ENCODE measurements around the gene RBMS3. TPM values are rescaled to one million over a fixed set of nuclear protein-coding genes. Genes with fewer than 3 reads are reported as not detected.

Gene RBMS3
- total RNA-seq, 2 donors from 2014 or later: 2.8 to 9.6 TPM

DNA sequence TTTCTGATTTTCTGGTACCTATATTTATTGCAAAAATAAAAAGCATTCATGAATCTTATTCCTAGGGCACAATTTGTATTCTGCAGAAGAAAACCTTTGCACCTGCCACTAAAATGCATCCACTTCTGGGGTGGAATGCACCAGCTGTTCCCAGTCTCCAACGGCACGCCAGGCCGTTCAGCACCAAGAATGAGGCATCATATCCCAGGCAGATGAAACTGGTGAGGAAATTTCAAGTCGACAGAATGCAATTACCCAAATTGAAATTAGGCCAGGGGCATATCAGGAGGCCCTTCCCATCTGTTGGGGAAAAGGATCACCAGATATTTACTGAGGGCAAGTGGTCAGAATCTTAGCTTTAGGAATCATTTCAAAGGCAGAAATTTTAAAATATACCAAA lies 13.6 kb upstream of the RBMS3 start:
- DNase-seq: no peak
- H3K27ac ChIP-seq: no peak overlapping the region
- TF ChIP-seq, protein P1, sequence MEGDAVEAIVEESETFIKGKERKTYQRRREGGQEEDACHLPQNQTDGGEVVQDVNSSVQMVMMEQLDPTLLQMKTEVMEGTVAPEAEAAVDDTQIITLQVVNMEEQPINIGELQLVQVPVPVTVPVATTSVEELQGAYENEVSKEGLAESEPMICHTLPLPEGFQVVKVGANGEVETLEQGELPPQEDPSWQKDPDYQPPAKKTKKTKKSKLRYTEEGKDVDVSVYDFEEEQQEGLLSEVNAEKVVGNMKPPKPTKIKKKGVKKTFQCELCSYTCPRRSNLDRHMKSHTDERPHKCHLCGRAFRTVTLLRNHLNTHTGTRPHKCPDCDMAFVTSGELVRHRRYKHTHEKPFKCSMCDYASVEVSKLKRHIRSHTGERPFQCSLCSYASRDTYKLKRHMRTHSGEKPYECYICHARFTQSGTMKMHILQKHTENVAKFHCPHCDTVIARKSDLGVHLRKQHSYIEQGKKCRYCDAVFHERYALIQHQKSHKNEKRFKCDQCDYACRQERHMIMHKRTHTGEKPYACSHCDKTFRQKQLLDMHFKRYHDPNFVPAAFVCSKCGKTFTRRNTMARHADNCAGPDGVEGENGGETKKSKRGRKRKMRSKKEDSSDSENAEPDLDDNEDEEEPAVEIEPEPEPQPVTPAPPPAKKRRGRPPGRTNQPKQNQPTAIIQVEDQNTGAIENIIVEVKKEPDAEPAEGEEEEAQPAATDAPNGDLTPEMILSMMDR (IDR thresholded peaks at IDR 0.05): no peak

DNA sequence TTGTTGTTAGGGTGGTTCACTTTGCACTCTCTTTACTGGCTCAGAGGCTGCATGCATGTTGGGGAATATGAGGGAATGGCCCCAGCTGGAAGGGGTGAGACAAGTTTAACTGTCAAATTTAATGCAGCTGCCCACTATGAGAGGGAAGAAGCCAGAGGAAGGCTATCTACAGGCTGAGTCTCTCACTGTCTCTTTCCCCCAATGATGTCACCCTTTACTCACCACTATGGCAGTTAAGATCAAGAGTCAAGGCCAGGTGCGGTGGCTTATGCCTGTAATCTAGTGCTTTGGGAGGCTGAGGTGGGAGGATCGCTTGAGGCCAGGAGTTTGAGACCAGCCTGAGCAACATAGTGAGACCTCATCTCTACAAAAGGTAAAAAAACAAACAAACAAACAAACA lies 12.2 kb upstream of the RBMS3 start:
- H3K27me3 ChIP-seq: no peaks in the 10 kb centered on the region
- H3K36me3 ChIP-seq: no peaks in the 10 kb centered on the region
- no peak overlapping the region for H3K27ac ChIP-seq
- H3K4me1 ChIP-seq: no peaks in the 10 kb centered on the region
- H3K9me3 ChIP-seq: no peaks in the 10 kb centered on the region
- H3K4me3 ChIP-seq: no peak overlapping the region
- TF ChIP-seq, protein P1 (IDR thresholded peaks at IDR 0.05): no peak
- intact Hi-C loops (cut with DNase I): no loop called here
- H3K9ac ChIP-seq (ENCODE audit: low read depth in 2 of 2, low read length in 2 of 2): no peak overlapping the region
- DNase-seq: no peak

More for the DNA sequence above, 13.6 kb upstream of the RBMS3 start:
- Histone ChIP-seq H3K9me3 (no peaks in the 10 kb centered on the region), H3K9ac (ENCODE audit: low read depth in 2 of 2, low read length in 2 of 2) (no peak overlapping the region), H3K36me3 (no peaks in the 10 kb centered on the region), H3K4me3 (no peak overlapping the region), H3K4me1 (no peaks in the 10 kb centered on the region), H3K27me3 (no peaks in the 10 kb centered on the region)
- intact Hi-C loops (cut with DNase I): no loop called here

DNA sequence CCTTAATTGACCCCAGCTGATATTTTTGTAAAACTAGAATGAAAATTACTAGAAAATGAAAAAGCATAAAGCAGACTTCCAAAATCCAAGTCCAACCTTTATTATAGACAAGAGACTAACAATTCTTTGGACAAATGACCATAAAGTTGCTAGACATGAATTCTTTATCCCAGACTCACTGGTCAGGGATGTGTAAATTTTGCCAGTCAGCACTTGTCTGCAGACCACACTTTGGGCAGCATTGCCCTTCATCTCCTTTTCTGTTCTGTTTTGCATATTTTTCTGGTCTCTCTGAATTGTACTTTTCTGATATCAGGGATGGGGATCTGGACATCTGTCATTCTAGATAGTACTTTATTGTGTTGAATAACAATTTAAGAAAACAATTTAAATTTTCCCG lies 10.1 kb upstream of the RBMS3 start:
- Histone ChIP-seq H3K4me1 (no peaks in the 10 kb centered on the region), H3K27ac (no peak overlapping the region), H3K9ac (ENCODE audit: low read depth in 2 of 2, low read length in 2 of 2) (no peak overlapping the region), H3K9me3 (no peaks in the 10 kb centered on the region), H3K36me3 (no peaks in the 10 kb centered on the region), H3K4me3 (no peak overlapping the region), H3K27me3 (no peaks in the 10 kb centered on the region)
- intact Hi-C loops (cut with DNase I): no loop called here
- DNase-seq: no peak
- TF ChIP-seq, protein P1 (IDR thresholded peaks at IDR 0.05): no peak

DNA sequence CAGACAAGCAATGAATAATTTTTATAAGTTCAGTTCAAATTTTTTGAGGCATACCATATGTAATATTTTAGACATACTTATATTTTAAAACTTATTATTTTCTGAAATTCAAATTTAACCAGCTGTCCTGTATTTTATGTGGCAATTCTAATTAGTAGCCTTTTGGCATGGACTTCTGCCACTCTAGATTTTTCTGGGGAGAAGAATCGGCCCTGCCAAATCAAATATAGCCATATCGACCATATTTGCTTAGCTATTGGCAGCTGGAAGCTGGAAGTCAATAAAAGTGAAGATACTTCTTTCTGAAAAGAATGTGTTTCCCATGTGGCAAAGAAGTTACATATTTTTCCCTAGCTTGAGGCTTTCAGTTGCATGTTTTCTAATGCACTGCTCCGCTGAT lies 9.4 kb upstream of the RBMS3 start:
- no peaks in the 10 kb centered on the region for H3K4me1 ChIP-seq
- intact Hi-C loops (cut with DNase I): no loop called here
- no peaks in the 10 kb centered on the region for H3K27me3 ChIP-seq
- TF ChIP-seq, protein P1 (IDR thresholded peaks at IDR 0.05): no peak
- H3K27ac ChIP-seq: no peak overlapping the region
- no peaks in the 10 kb centered on the region for H3K9me3 ChIP-seq
- no peak for DNase-seq
- H3K36me3 ChIP-seq: no peaks in the 10 kb centered on the region
- no peak overlapping the region for H3K4me3 ChIP-seq
- H3K9ac ChIP-seq (ENCODE audit: low read depth in 2 of 2, low read length in 2 of 2): no peak overlapping the region

DNA sequence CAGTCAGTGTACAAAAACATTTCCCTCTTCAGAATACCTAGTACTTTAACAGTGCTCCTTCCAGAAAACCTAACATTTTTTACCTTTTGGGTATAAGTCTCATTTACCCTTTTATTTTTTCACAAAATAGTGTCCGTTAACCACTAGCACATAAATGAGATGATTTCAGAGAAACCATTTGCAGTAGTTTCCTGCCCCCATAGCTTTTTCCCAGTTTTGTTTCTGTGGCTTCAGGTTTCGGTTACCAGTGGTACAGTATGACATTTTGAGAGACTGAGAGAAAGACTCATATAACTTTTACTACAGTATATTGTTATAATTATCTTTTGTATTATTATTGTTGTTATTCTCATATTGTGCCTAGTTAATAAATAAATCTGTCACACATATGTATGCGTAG lies 6.2 kb upstream of the RBMS3 start:
- intact Hi-C loops (cut with DNase I): no loop called here
- Histone ChIP-seq H3K36me3 (no peaks in the 10 kb centered on the region), H3K4me3 (no peak overlapping the region), H3K4me1 (no peaks in the 10 kb centered on the region), H3K27ac (no peak overlapping the region), H3K27me3 (no peaks in the 10 kb centered on the region), H3K9me3 (no peaks in the 10 kb centered on the region), H3K9ac (ENCODE audit: low read depth in 2 of 2, low read length in 2 of 2) (no peak overlapping the region)
- no peak for DNase-seq
- TF ChIP-seq, protein P1 (IDR thresholded peaks at IDR 0.05): no peak

DNA sequence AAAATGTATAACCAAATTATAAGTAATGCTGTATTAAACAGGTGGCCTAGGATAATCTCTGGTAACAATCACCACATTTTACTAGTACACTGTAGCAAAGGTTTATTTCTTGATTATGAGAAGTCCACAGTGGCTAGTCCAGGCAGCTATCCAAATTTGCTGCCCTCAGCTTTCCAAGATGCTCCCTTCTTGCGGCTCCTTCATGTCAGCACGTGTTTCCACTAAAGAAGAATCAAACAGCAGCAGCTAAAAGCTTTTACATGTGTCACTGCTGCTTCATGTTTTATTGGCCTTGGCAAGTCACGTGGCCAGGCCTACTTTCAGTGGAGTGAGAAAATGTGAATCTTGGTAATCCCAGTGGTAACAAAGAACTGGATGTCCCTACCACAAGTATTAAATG lies 5.6 kb upstream of the RBMS3 start:
- no peak for DNase-seq
- TF ChIP-seq, protein P1 (IDR thresholded peaks at IDR 0.05): no peak
- Histone ChIP-seq H3K27me3 (no peaks in the 10 kb centered on the region), H3K27ac (no peak overlapping the region), H3K4me3 (no peak overlapping the region), H3K9me3 (no peaks in the 10 kb centered on the region), H3K4me1 (no peaks in the 10 kb centered on the region), H3K9ac (ENCODE audit: low read depth in 2 of 2, low read length in 2 of 2) (no peak overlapping the region), H3K36me3 (no peaks in the 10 kb centered on the region)
- intact Hi-C loops (cut with DNase I): no loop called here

Measured in colonic mucosa (tissue), 4 donors.